B cell (primary cell): Measurements from ENCODE around the gene PRKAB1. TPM values are rescaled to one million over a fixed set of nuclear protein-coding genes. Genes with fewer than 3 reads are reported as not detected.

ENCODE experiments used
- ATAC-seq: fragments of 200-7000 bp; cut with Tn5 transposase; one replicate; pipeline ENCODE4 v1.10.0; 2021; ENCODE audit warnings: low read depth, mild to moderate bottlenecking, moderate number of reproducible peaks, moderate library complexity
- CTCF ChIA-PET: fragments of 350-600 bp; sonication (Branson Sonifier 250); formaldehyde crosslinking; loops from one replicate; lab custom pipeline; 2021; ENCODE audit warnings: antibody characterized with exemption, inconsistent platforms; lab: Charles Lee
- POLR2A ChIA-PET: fragments of 350-600 bp; sonication (Branson Sonifier 250); formaldehyde crosslinking; loops from one replicate; lab custom pipeline; 2021; ENCODE audit warnings: antibody characterized with exemption; lab: Charles Lee
- DNase-seq: peaks from one replicate; pipeline ENCODE4 v3.0.0; 2013
- H2AFZ ChIP-seq: 2 replicates; pipeline ENCODE4 v1.6.1; 2012; ENCODE audit warnings: mild to moderate bottlenecking, low read depth, low read length; ENCODE audit not compliant: insufficient read depth, poor library complexity, severe bottlenecking
- H3K27ac ChIP-seq, 2 donors: 1 replicate in 1 of 2; 2 replicates in 1 of 2; pipeline ENCODE4 v1.5.1; 2012 to 2013; ENCODE audit warnings: low read length in 2 of 2, mild to moderate bottlenecking in 2 of 2, moderate library complexity in 1 of 2
- H3K27me3 ChIP-seq, 4 experiments: fragments of 200-600 bp in 1 of 4; sonication (generic) in 1 of 4; replicated peaks in 1 of 4; 1 replicate in 2 of 4; 2 replicates in 2 of 4; pipeline versions ENCODE4 v1.6.1 to v1.7.0; 2013 to 2016; ENCODE audit warnings: low read length in 3 of 4, mild to moderate bottlenecking in 2 of 4, mixed read lengths in 1 of 4, moderate library complexity in 1 of 4; ENCODE audit not compliant: insufficient read depth in 4 of 4, control insufficient read depth in 3 of 4; ENCODE audit errors: control extremely low read depth in 1 of 4
- H3K36me3 ChIP-seq, 2 experiments: replicated peaks in 1 of 2; 1 replicate in 1 of 2; 2 replicates in 1 of 2; pipeline versions ENCODE4 v1.6.1 to v1.7.1; 2013; ENCODE audit warnings: low read length in 1 of 2; ENCODE audit not compliant: insufficient read depth in 2 of 2, control insufficient read depth in 1 of 2; ENCODE audit errors: control extremely low read depth in 1 of 2, extremely low read depth in 1 of 2
- H3K4me1 ChIP-seq, 2 donors: fragments of 200-600 bp in 1 of 2; sonication (generic) in 1 of 2; 1 replicate in 1 of 2; 2 replicates in 1 of 2; pipeline versions ENCODE4 v1.5.1 to v1.6.1; 2013 to 2017; ENCODE audit warnings: low read length in 2 of 2; ENCODE audit not compliant: control insufficient read depth in 2 of 2, insufficient read depth in 2 of 2
- H3K4me2 ChIP-seq: replicated peaks from 2 replicates; pipeline ENCODE3; 2012; ENCODE audit warnings: mild to moderate bottlenecking, low read depth, low read length; ENCODE audit not compliant: poor library complexity, severe bottlenecking
- H3K4me3 ChIP-seq, 5 experiments: fragments of 200-600 bp in 1 of 5; sonication (generic) in 1 of 5; 1 replicate in 3 of 5; 2 replicates in 2 of 5; pipeline versions ENCODE4 v1.5.1 to v1.7.0; 2011 to 2016; ENCODE audit warnings: low read length in 4 of 5, mild to moderate bottlenecking in 4 of 5, low read depth in 2 of 5, control low read depth in 1 of 5, moderate library complexity in 1 of 5; ENCODE audit not compliant: insufficient read depth in 1 of 5; ENCODE audit errors: control extremely low read depth in 1 of 5, extremely low read depth in 1 of 5
- H3K79me2 ChIP-seq: fragments of 200-600 bp; sonication (generic); one replicate; pipeline ENCODE4 v1.6.0; 2016; ENCODE audit warnings: low read length; ENCODE audit not compliant: control insufficient read depth, insufficient read depth
- H3K9ac ChIP-seq: fragments of 200-600 bp; sonication (generic); 2 replicates; pipeline ENCODE4 v1.6.1; 2017; ENCODE audit warnings: mild to moderate bottlenecking, low read length, moderate library complexity
- H3K9me3 ChIP-seq, 3 donors: one replicate each; pipeline versions ENCODE4 v1.6.1 to v1.7.1; 2013; ENCODE audit warnings: low read length in 2 of 3; ENCODE audit not compliant: control insufficient read depth in 2 of 3, insufficient read depth in 1 of 3; ENCODE audit errors: control extremely low read depth in 1 of 3
- H4K20me1 ChIP-seq: 2 replicates; pipeline ENCODE4 v1.6.0; 2012; ENCODE audit warnings: mild to moderate bottlenecking, low read length; ENCODE audit not compliant: insufficient read depth, control insufficient read depth, poor library complexity, severe bottlenecking
- H3K27ac Mint-ChIP-seq: one replicate; pipeline ENCODE4 v1.8.0; 2021; ENCODE audit warnings: mixed read lengths
- H3K27me3 Mint-ChIP-seq: one replicate; pipeline ENCODE4 v1.8.0; 2021; ENCODE audit warnings: mixed read lengths
- H3K4me1 Mint-ChIP-seq: one replicate; pipeline ENCODE4 v1.8.0; 2021; ENCODE audit warnings: mixed read lengths
- H3K4me3 Mint-ChIP-seq: one replicate; pipeline ENCODE4 v1.8.0; 2021; ENCODE audit warnings: mixed read lengths
- H3K9me3 Mint-ChIP-seq: one replicate; pipeline ENCODE4 v1.8.0; 2022; ENCODE audit warnings: mixed read lengths; ENCODE audit not compliant: insufficient read depth
- CTCF ChIP-seq: fragments of 200-600 bp; IDR thresholded peaks from one replicate; pipeline ENCODE4 v1.8.0; 2022; ENCODE audit warnings: antibody characterized with exemption, mild to moderate bottlenecking
- EZH2 ChIP-seq: IDR thresholded peaks from 2 replicates; pipeline ENCODE4 v1.6.1; 2012; ENCODE audit warnings: borderline replicate concordance, low read depth, mild to moderate bottlenecking, moderate library complexity, low read length; ENCODE audit not compliant: insufficient read depth, poor library complexity, severe bottlenecking
- WGBS: methylation state at CpG from one replicate; pipeline ENCODE4 v1.1.5; 2013; ENCODE audit warnings: missing lambda C conversion rate; ENCODE audit not compliant: insufficient coverage; 5-methylcytosine and 5-hydroxymethylcytosine counted together
- intact Hi-C: fragments of 100-400 bp; cut with micrococcal nuclease; formaldehyde crosslinking; loops from one replicate; pipeline ENCODE4 v1.10.0; 2022
- polyA plus RNA-seq: library from polyadenylated mRNA; depleted of rRNA; stranded (reverse); fragments of >200 nt; gene quantifications from 2 replicates; pipeline ENCODE4 v1.2.3, GENCODE V29; 2012
- total RNA-seq, 2 donors: library from RNA; stranded (reverse); fragments of 120-200 nt in 1 of 2; gene quantifications; 1 replicate in 1 of 2; 2 replicates in 1 of 2; pipeline versions ENCODE4 v1.2.3 to v1.2.4, GENCODE V29; 2013 to 2022

PRKAB1 gene
- total and polyA plus RNA-seq, 2 donors (not counting 1 experiment from before 2014, with no cell fraction given), result 36.4 to 56.4 TPM

- Histone ChIP-seq H2AFZ (peak overlapping the region; percentile 67), H3K4me1 (peaks cover 19 to 29% of the 10 kb centered on the region in 2 donors), H3K27ac (peak overlapping the region; percentile 85 to 94), H3K27me3 (no peaks in the 10 kb centered on the region), H3K36me3 (peaks cover 4 to 39% of the 10 kb centered on the region in 2 experiments), H4K20me1 (no peaks in the 10 kb centered on the region), H3K79me2 (no peaks in the 10 kb centered on the region), H3K4me3 (peak overlapping the region in 3 of 5 experiments; percentile 19 to 43 (median 42)), H3K9me3 (peaks cover 0 to 7% (median 0%) of the 10 kb centered on the region in 3 donors), H3K4me2 (peak overlapping the region; percentile 70), H3K9ac (peak overlapping the region; percentile 58)
- Mint-ChIP-seq H3K9me3 (no peaks in the 10 kb centered on the region), H3K27ac (peak overlapping the region; percentile 95), H3K4me3 (peak overlapping the region; percentile 80), H3K4me1 (peaks cover 43% of the 10 kb centered on the region), H3K27me3 (no peaks in the 10 kb centered on the region)
- peak; percentile 68 for DNase-seq
- POLR2A ChIA-PET, result interaction anchor here (1.2 kb wide), 1 partner anchor 15 kb away, joined by 6 read pairs; the partner anchor contains the start of gene PRKAB1
- 52% methylated on average over 2 of the region's 3 CpGs for WGBS
- intact Hi-C loops, result loop anchor here (1.0 kb wide), 1 partner anchor 15 kb away; no protein-coding TSS in a partner anchor
- CTCF ChIA-PET, result interaction anchor here (2.1 to 4.9 kb wide), 2 partner anchors 13 to 15 kb away, joined by 5 to 22 read pairs; partner anchors contain the start of gene PRKAB1
- TF ChIP-seq CTCF (no peak), EZH2 (no peak)
- peak; percentile 74 for ATAC-seq
Observed at GRCh38 chr12:119682639-119683252, 14.8 kb downstream of the PRKAB1 start.

GRCh38 chr12:119683413-119683812 lies 15.5 kb downstream of the PRKAB1 start:
- no peak for TF ChIP-seq CTCF
- TF ChIP-seq EZH2, result no peak
- Mint-ChIP-seq H3K4me3 (no peak overlapping the region), H3K4me1 (peaks cover 44% of the 10 kb centered on the region)

More at GRCh38 chr12:119683413-119683812, 15.5 kb downstream of the PRKAB1 start:
- Histone ChIP-seq H3K36me3 (peaks cover 2 to 33% of the 10 kb centered on the region in 2 experiments), H3K4me2 (peak overlapping the region; percentile 70), H4K20me1 (no peaks in the 10 kb centered on the region), H3K9ac (peak overlapping the region; percentile 58), H3K9me3 (peaks cover 0 to 7% (median 0%) of the 10 kb centered on the region in 3 donors), H3K27ac (peak overlapping the region; percentile 85 to 94), H3K4me3 (peak overlapping the region in 1 of 5 experiments; percentile 43), H3K4me1 (peaks cover 19 to 29% of the 10 kb centered on the region in 2 donors), H3K79me2 (no peaks in the 10 kb centered on the region), H2AFZ (peak overlapping the region; percentile 67), H3K27me3 (no peaks in the 10 kb centered on the region)
- intact Hi-C loops, result no loop called here
- CTCF ChIA-PET, result interaction anchor here (0.6 to 4.9 kb wide), 3 partner anchors 12 to 1353 kb away, joined by 4 to 22 read pairs (median 5); partner anchors contain the start of gene PRKAB1
- no peak for DNase-seq
- POLR2A ChIA-PET, result no interaction called here
- Mint-ChIP-seq H3K9me3 (no peaks in the 10 kb centered on the region), H3K27me3 (no peaks in the 10 kb centered on the region), H3K27ac (peak overlapping the region; percentile 95)
- ATAC-seq, result no peak
- 90% methylated on average over 4 of the region's 6 CpGs for WGBS
